GM18502 (cell line): ENCODE measurements around the gene TVP23A.
"Not testable (repeated sequence)": the region's sequence is repeated elsewhere in the genome, so short reads cannot be mapped to it uniquely, and the experiment has no call there.

Experiments used
- ATAC-seq: cut with Tn5 transposase; IDR thresholded peaks from one replicate; pipeline ENCODE4 v1.9.1; 2021; ENCODE audit warnings: mild to moderate bottlenecking; ENCODE audit not compliant: unreplicated experiment, poor library complexity

The TVP23A gene

DNA sequence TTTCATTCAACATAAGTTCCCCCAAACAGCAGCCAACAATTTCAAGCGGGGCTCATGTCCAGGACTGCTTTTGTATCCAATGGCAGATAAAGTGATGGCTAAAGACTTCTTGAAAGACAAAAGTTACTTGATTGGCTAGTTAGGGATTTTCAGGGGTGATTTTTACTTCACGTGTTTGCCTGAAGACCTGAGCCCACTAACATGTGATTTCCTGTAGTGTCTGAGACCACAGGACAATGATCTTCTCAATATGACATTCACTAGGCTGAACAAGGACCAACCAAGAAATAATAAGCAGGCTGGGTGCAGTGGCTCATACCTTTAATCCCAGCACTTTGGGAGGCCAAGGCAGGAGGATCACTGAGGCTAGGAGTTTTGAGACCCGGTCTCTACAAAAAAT, 10.4 kb downstream of the TVP23A start:
- ATAC-seq: no peak

DNA sequence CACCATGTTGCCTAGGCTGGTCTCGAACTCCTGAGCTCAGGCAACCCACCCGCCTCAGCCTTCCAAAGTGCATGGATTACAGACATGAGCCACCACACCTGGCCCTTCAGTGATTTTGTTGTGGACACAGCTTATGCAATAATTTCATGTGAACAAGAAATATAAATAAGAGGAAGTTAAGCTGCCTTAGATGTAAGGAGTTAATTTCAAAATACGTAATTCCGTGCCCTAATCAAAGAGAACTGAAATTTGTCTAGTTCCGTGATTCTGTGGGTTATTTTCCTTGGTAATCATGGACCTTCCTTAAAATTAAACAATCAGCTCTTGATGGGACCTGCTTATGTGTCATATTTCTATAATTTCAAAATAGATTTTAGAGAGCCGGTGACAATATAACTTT, 11.9 kb downstream of the TVP23A start:
- no peak for ATAC-seq

DNA sequence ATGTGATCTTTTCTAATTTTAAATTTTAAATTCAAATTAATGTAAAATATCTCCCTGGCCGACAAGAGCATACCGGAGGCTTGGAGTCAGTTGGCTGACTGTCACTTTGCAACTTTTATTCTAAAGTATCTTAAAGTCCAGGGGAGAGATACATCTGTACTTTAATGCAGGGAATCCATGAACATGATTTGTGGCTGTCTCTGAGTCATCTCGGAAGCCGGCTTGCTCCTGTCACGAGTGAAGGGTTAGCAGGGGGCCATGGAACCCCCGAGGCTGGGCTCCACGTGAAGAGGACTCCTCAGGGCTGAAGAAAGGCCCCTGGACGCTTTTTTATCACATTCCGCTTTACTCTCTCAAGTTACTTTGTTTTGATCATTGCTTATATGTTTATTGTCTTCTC, 13.3 kb downstream of the TVP23A start:
- ATAC-seq: no peak

- no peak for ATAC-seq
These were observed 18.9 kb downstream of the TVP23A start for GRCh38 chr16:10799736-10800135.

DNA sequence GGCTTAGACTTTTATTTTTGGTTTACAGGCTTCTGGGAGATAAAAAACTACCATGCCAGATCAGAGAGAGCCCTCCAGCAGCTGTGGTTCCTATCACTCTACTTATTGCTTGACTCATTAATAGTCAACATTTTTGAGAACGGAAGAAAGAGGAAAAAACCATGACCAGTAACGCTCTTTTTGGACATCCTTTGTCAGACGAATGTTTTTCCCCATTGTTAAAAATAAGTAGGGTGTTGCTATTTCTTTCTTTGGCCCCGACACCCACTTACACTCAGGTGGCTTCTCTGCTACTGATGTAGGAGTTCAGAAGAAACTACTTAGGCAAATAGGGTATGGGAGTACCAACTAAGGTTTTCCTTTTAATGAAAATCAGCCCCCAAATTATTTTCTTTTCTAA, 27.5 kb downstream of the TVP23A start:
- ATAC-seq: peak; percentile 51

- ATAC-seq: not testable (repeated sequence)
These were observed 30.0 kb downstream of the TVP23A start for GRCh38 chr16:10788630-10789029.

- peak; percentile 65 for ATAC-seq
These were observed 31.3 kb downstream of the TVP23A start for GRCh38 chr16:10787304-10787703.

DNA sequence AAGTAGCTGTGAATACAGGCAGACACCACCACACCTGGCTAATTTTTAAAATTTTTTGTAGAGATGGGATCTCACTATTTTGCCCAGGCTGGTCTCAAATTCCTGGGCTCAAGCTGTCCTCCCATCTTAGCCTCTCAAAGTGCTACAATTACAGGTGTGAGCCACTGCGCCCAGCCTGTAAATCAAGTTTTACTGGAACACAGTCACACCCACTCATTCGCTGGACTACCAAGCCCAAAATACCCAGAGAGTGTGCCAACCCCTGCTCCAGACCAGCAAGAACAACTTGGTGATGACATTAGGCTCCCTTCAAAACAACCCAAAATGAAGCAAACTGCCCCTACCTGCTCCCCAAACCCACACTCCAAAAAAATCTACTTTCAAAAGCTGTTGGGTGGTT, 36.0 kb downstream of the TVP23A start:
- no peak for ATAC-seq

DNA sequence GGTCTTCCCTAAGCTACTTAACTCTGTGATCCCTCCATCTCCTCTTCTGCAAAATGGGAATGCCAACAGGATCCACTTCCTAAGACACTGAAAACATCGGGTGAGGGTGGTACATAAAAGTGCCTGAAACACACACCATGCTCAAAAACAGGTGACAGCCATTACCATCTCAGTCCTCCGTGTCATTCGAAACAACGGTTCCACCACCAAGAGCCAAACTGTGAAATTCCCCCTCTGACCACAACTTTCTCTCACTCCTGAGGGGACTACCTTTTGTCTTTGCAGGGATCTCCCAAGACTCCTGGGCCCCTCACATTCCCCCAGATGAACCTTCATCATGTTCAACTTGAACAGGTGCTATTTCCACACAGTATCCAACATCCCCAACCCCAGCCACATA, 38.0 kb downstream of the TVP23A start:
- no peak for ATAC-seq

DNA sequence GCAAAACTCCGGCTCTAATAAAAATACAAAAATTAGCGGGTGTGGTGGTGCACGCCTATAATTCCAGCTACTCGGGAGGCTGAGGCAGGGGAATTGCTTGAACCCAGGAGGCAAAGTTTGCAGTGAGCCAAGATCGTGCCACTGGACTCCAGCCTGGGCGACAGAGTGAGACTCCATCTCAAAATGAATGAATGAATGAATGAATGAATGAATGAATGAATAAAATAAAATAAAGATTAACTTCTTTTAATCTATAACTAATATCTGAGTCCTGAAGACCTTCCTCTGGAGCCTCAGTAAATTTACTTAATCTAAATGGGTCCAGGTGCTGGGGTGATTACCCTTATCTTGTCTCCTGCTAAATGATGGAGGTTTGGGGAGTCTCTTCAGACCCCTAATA, 38.7 kb downstream of the TVP23A start:
- not testable (repeated sequence) for ATAC-seq

DNA sequence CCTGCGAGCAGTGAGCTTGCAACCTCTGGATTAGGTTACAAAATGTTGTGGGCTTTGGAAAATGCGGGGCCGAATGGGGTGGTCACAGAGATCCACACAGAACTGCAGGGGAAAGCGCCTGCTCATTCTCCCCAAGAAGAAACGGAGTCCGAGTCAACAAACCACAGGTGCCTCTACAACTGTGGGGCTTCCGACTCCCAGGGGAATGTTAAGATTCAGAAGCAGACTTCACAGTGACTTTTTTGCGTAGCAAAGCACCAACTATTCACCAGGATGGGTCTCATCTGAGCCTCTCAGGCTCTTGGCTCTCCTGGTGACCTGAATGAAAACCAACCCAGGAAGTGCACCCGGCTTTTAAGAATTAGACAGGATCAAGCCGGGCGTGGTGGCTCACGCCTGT, 41.2 kb downstream of the TVP23A start:
- ATAC-seq: no peak

DNA sequence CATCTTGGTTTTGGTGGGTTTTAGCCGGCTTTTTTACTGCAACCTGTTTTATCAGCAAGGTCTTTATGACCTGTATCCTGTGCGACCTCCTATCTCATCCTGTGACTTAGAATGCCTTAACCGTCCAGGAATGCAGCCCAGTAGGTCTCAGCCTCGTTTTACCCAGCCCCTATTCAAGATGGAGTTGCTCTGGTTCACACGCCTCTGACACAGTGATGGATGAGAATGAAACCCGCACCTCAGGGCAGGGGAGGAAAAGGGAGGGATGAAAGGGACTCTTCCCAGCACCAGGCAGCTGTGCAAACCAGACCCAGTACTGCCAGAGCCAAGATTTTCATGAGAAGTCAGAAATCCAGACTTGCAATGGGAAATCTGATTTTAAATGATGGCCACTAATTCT, 41.7 kb downstream of the TVP23A start:
- ATAC-seq: not testable (repeated sequence)

DNA sequence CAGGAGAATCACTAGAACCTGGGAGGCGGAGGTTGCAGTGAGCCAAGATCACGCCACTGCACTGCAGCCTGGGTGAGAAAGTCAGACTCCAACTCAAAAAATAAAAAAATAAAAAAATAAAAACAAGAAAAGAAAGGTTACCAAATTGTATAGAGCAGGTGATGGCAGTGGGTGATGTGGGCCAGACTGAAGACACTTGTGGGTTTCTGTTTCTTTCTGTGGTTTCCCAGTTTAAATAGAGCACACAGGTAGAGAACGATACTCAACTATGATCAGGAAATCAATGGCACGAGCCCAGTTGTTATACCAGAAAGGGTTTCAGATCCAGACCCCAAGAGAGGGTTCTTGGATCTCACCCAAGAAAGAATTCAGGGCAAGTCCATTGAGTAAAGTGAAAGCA, 42.3 kb downstream of the TVP23A start:
- ATAC-seq: peak; percentile 81

GRCh38 chr16:10770907-10771306, 47.7 kb downstream of the TVP23A start:
- ATAC-seq: no peak

- no peak for ATAC-seq
These were observed 49.2 kb downstream of the TVP23A start for GRCh38 chr16:10769381-10769780.

GRCh38 chr16:10767127-10767526, 51.5 kb downstream of the TVP23A start:
- no peak for ATAC-seq

DNA sequence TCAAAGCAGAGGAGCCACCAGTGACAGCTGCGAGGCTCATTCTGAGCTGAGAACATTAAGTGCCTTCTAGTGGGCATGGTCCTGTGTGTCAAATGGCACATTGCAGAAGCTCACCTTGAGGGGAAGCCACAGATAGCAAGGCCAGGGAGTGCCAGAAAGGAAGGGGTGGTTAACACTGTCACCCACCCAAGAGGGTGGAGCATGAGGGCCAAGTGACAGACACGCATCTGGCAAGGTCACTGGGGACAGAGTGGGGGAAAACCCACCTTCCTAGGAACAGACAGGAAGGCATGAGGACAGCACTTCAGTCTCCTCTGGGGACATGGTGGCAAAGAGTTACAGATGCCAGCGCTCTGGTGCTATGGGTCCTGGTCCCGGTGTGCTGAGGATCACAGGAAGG, 52.8 kb downstream of the TVP23A start:
- ATAC-seq: peak; percentile 79

DNA sequence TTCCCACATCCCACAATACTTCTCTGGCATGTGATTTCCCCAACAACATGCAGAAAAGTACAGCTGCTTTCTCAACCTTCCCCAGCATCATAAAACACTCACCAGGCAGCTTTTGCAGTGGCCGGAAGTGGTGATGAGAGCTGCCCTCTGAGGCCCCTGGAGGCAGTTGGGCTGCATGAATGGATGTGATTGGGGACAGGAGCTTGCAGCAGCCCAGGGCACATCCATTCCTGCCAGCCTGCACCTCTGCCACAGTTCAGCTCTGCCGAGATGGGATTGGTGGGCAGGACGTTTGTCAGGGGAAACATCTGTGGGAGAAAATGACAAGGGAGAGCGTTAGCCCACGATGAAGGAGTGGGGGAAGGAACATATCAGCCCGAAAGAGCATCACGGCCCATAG, 55.1 kb downstream of the TVP23A start:
- ATAC-seq: no peak

DNA sequence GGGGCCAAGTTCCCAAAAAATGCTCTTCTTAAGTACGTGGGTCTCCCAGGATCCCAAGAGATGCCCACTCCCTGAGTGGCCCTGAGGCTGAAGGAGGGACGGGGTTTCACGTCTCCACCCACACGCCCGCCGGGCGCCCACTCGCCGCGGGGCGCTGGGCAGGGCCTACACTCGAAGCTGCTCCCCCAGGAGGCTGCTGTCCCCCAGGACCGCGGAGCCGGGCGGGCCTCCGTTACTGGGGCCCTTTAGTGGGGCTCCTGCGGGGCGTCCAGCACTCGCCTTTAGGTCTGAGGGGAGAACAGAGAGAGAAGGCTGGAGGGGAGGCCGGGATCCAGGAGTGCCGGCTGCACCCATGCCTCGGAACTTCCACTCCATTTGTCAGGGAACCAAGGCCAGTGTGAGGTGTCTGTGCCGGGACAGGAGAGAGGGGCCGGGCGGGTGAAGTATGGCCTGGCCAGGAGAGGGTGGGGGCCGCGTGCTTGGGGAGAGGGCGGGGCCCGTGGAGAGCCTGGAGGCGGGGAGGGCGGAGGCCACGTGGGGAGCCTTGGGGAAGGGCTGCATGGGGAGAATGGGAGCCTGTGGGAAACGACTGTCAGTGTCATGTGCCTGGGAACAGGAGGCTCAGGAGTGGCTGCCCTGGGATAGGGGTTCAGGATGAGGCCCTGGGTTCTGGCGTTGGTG, 56.1 kb downstream of the TVP23A start:
- no peak for ATAC-seq

- no peak for ATAC-seq
These were observed 57.2 kb downstream of the TVP23A start for GRCh38 chr16:10761373-10761772.

GRCh38 chr16:10760858-10761257, 57.7 kb downstream of the TVP23A start:
- no peak for ATAC-seq

GRCh38 chr16:10756574-10756973, 62.0 kb downstream of the TVP23A start:
- no peak for ATAC-seq

- ATAC-seq: no peak
These were observed 63.7 kb downstream of the TVP23A start for GRCh38 chr16:10754941-10755340.
